Measurements from ENCODE around the gene FAM210A.

DNA sequence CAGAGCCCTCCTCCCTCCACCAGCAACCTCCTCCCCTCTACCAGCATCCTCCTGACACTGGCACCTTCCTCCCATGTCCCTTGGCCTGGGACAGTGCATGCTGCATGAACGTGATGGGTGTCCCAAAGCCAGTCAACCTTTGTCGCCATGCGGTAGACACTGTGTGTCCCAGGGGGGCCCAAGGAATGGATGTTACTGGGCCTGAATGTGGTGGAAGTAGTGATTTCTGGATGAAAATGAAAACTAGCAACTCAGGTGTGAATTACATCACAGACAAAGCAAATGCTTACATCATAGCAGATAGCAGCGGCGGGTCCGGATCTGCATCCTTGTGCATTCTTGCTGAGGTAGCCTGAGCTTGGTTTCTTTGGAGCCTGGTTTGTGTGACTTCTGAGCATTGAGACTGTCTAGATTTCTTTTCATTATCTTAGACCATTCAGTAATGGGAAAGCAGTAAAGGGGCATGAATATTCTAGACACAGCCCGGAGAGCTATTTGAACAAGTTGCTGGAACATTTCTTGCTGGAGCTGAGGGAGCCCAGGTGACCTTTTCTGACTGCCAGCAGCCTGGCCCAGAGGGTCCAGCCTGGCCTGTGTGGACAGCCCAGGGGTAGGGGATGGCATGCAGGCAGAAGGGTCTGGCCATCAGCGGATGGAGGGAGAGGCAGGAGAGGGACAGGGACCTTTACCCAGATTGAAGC is 100.4 kb downstream of the FAM210A start:
- TF ChIP-seq, protein P1, sequence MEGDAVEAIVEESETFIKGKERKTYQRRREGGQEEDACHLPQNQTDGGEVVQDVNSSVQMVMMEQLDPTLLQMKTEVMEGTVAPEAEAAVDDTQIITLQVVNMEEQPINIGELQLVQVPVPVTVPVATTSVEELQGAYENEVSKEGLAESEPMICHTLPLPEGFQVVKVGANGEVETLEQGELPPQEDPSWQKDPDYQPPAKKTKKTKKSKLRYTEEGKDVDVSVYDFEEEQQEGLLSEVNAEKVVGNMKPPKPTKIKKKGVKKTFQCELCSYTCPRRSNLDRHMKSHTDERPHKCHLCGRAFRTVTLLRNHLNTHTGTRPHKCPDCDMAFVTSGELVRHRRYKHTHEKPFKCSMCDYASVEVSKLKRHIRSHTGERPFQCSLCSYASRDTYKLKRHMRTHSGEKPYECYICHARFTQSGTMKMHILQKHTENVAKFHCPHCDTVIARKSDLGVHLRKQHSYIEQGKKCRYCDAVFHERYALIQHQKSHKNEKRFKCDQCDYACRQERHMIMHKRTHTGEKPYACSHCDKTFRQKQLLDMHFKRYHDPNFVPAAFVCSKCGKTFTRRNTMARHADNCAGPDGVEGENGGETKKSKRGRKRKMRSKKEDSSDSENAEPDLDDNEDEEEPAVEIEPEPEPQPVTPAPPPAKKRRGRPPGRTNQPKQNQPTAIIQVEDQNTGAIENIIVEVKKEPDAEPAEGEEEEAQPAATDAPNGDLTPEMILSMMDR (IDR thresholded peaks at IDR 0.05), result no peak
- TF ChIP-seq NR3C1 (CRISPR knock-in tag; conservative IDR thresholded peaks at IDR 0.05; ENCODE audit: low read depth), result no peak
- no peak for TF ChIP-seq TEAD4 (CRISPR knock-in tag; IDR thresholded peaks at IDR 0.05)
- TF ChIP-seq, protein P2, sequence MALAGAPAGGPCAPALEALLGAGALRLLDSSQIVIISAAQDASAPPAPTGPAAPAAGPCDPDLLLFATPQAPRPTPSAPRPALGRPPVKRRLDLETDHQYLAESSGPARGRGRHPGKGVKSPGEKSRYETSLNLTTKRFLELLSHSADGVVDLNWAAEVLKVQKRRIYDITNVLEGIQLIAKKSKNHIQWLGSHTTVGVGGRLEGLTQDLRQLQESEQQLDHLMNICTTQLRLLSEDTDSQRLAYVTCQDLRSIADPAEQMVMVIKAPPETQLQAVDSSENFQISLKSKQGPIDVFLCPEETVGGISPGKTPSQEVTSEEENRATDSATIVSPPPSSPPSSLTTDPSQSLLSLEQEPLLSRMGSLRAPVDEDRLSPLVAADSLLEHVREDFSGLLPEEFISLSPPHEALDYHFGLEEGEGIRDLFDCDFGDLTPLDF (CRISPR knock-in tag; IDR thresholded peaks at IDR 0.05), result no peak
